Endothelial cell of umbilical vein (primary cell): ENCODE measurements around the gene STH. TPM values are rescaled to one million over a fixed set of nuclear protein-coding genes. Genes with fewer than 3 reads are reported as not detected.

ENCODE experiments used
- BruUV-seq: library from RNA; stranded (reverse); fragments of 400-500 nt; replicated peaks from 2 replicates; lab custom pipeline; 2021; lab: Mats Ljungman, UMichigan
- CTCF ChIA-PET: fragments of 300-600, 350-600 bp; sonication (Branson Sonifier 250); formaldehyde crosslinking; loops from one replicate; lab custom pipeline; 2021; ENCODE audit warnings: antibody characterized with exemption, inconsistent platforms; lab: Charles Lee
- POLR2A ChIA-PET: fragments of 300-600, 350-600 bp; sonication (Branson Sonifier 250); formaldehyde crosslinking; loops from one replicate; lab custom pipeline; 2021; ENCODE audit warnings: antibody characterized with exemption, inconsistent platforms; lab: Charles Lee
- DNase-seq: peaks from one replicate; pipeline ENCODE4 v3.0.0-alpha.2; 2011; ENCODE audit warnings: low read depth, low spot score
- FAIRE-seq: peaks from 2 replicates; lab custom pipeline; 2011; peaks lifted over from hg19 to GRCh38; lab: Jason Lieb, UNC
- H2AFZ ChIP-seq: 2 replicates; pipeline ENCODE4 v1.6.0; 2012; ENCODE audit warnings: low read depth, low read length, control low read depth, inconsistent platforms
- H3K27ac ChIP-seq: 2 replicates; pipeline ENCODE4 v1.5.1; 2011; ENCODE audit warnings: low read depth, mild to moderate bottlenecking, control low read depth, low read length, moderate library complexity; ENCODE audit not compliant: insufficient read depth
- H3K27me3 ChIP-seq, 2 experiments: 2 replicates each; pipeline versions ENCODE4 v1.6.0 to v1.6.1; 2011; ENCODE audit warnings: low read length in 2 of 2, mixed read lengths in 1 of 2; ENCODE audit not compliant: control insufficient read depth in 2 of 2, insufficient read depth in 2 of 2
- H3K36me3 ChIP-seq, 2 experiments: 2 replicates in 1 of 2; 3 replicates in 1 of 2; pipeline ENCODE4 v1.5.1; 2011; ENCODE audit warnings: low read length in 2 of 2, mild to moderate bottlenecking in 1 of 2, moderate library complexity in 1 of 2; ENCODE audit not compliant: control insufficient read depth in 2 of 2, insufficient read depth in 2 of 2; ENCODE audit errors: extremely low read depth in 1 of 2
- H3K4me1 ChIP-seq: 3 replicates; pipeline ENCODE4 v1.5.1; 2011; ENCODE audit warnings: mild to moderate bottlenecking, low read length; ENCODE audit not compliant: control insufficient read depth, insufficient read depth; ENCODE audit errors: extremely low read depth
- H3K4me2 ChIP-seq: 2 replicates; pipeline ENCODE4 v1.6.1; 2011; ENCODE audit warnings: low read length, control low read depth, mixed read lengths; ENCODE audit not compliant: insufficient read depth
- H3K4me3 ChIP-seq, 3 experiments: fragments of 200-600 bp in 1 of 3; sonication (generic), shearing (Covaris generic) in 1 of 3; replicated peaks in 1 of 3; 2 replicates each; pipeline ENCODE4 v1.5.1; 2011 to 2016; ENCODE audit warnings: control low read depth in 3 of 3, low read length in 3 of 3, mild to moderate bottlenecking in 2 of 3, inconsistent platforms in 1 of 3, low read depth in 1 of 3, moderate library complexity in 1 of 3; ENCODE audit not compliant: insufficient read depth in 1 of 3
- H3K79me2 ChIP-seq: 2 replicates; pipeline ENCODE4 v1.6.0; 2012; ENCODE audit warnings: low read length, inconsistent platforms; ENCODE audit not compliant: control insufficient read depth, insufficient read depth
- H3K9ac ChIP-seq: replicated peaks from 2 replicates; pipeline ENCODE3; 2011; ENCODE audit warnings: low read length, control low read depth; ENCODE audit not compliant: insufficient read depth; ENCODE audit errors: extremely low read depth
- H3K9me1 ChIP-seq: replicated peaks from 3 replicates; pipeline ENCODE4 v1.6.0; 2011; ENCODE audit warnings: mild to moderate bottlenecking, low read length; ENCODE audit not compliant: control insufficient read depth, insufficient read depth; ENCODE audit errors: extremely low read depth
- H3K9me3 ChIP-seq: replicated peaks from 2 replicates; pipeline ENCODE4 v1.5.1; 2012; ENCODE audit warnings: low read length, inconsistent platforms; ENCODE audit not compliant: control insufficient read depth, insufficient read depth
- H4K20me1 ChIP-seq: replicated peaks from 2 replicates; pipeline ENCODE3; 2011; ENCODE audit warnings: mild to moderate bottlenecking, low read length; ENCODE audit not compliant: control insufficient read depth, insufficient read depth; ENCODE audit errors: extremely low read depth
- CTCF ChIP-seq, 2 donors: IDR thresholded peaks; 1 replicate in 1 of 2; 2 replicates in 1 of 2; pipeline ENCODE4 v1.5.1; 2011; ENCODE audit warnings: low read length in 2 of 2, mild to moderate bottlenecking in 2 of 2, moderate library complexity in 2 of 2, control low read depth in 1 of 2, inconsistent platforms in 1 of 2, low read depth in 1 of 2; ENCODE audit not compliant: insufficient read depth in 1 of 2; ENCODE audit errors: extremely low read depth in 1 of 2
- EZH2 ChIP-seq: IDR thresholded peaks from 2 replicates; pipeline ENCODE4 v1.6.1; 2012; ENCODE audit warnings: borderline replicate concordance, low read depth, mild to moderate bottlenecking, moderate library complexity, low read length, inconsistent platforms; ENCODE audit not compliant: severe bottlenecking
- FOS ChIP-seq: IDR thresholded peaks from 2 replicates; pipeline ENCODE4 v1.6.1; 2011; ENCODE audit warnings: mild to moderate bottlenecking, low read length, moderate library complexity, borderline replicate concordance; ENCODE audit not compliant: insufficient read depth
- GATA2 ChIP-seq: IDR thresholded peaks from 2 replicates; pipeline ENCODE4 v1.7.0; 2011; ENCODE audit warnings: low read depth, mild to moderate bottlenecking, moderate library complexity, mixed read lengths, low read length; ENCODE audit not compliant: insufficient read length, insufficient read depth
- JUN ChIP-seq: IDR thresholded peaks from 2 replicates; pipeline ENCODE4 v1.6.1; 2011; ENCODE audit warnings: borderline replicate concordance, low read depth; ENCODE audit not compliant: insufficient read length, insufficient read depth
- MYC ChIP-seq: IDR thresholded peaks from one replicate; pipeline ENCODE4 v1.6.1; 2011; ENCODE audit warnings: mild to moderate bottlenecking, low read depth, low read length
- POLR2A ChIP-seq: IDR thresholded peaks from 2 replicates; pipeline ENCODE4 v1.6.1; 2012; ENCODE audit warnings: low read depth, mild to moderate bottlenecking, control low read depth, low read length
- POLR2AphosphoS5 ChIP-seq: IDR thresholded peaks from 2 replicates; pipeline ENCODE4 v1.6.1; 2012; ENCODE audit warnings: low read depth, mild to moderate bottlenecking, control low read depth, low read length, moderate library complexity; ENCODE audit not compliant: insufficient read depth
- dilution Hi-C: fragments of 300-500 bp; cut with MboI; formaldehyde crosslinking; loops from one replicate; pipeline ENCODE4 v1.15.0; 2019; ENCODE audit warnings: low sequenced_read_pairs; ENCODE audit not compliant: extremely low pct_ligation_motif_present
- intact Hi-C: fragments of 100-400 bp; cut with micrococcal nuclease; formaldehyde crosslinking; loops from one replicate; pipeline ENCODE4 v1.10.0; 2022
- polyA plus RNA-seq, 4 experiments: library from polyadenylated mRNA; depleted of rRNA in 3 of 4; stranded (reverse) in 3 of 4; unstranded in 1 of 4; fragments of >200 nt; gene quantifications; 2 replicates each; pipeline versions ENCODE4 v1.2.1 to v1.2.3, GENCODE V29; 2011 to 2012; ENCODE audit warnings: missing spikeins in 1 of 4
- total RNA-seq: library from RNA; stranded (reverse); gene quantifications from 2 replicates; pipeline ENCODE4 v1.2.3, GENCODE V29; 2021
- TF ChIP-seq, protein P1 (sequence below): IDR thresholded peaks from 2 replicates; pipeline ENCODE4 v1.6.1; 2011; ENCODE audit not compliant: insufficient read depth, insufficient read length

The STH gene
- total and polyA plus RNA-seq, 2 donors (not counting 3 experiments of a cell fraction or from before 2014, with no cell fraction given): not detected

- FAIRE-seq: no peak
Measured at GRCh38 chr17:46027048-46027975, 28.3 kb downstream of the STH start.

More at GRCh38 chr17:46027048-46027975, 28.3 kb downstream of the STH start:
- no peaks in the 10 kb centered on the region for H3K9me1 ChIP-seq
- peaks cover 8 to 26% of the 10 kb centered on the region in 2 experiments for H3K36me3 ChIP-seq
- H3K4me1 ChIP-seq: no peaks in the 10 kb centered on the region
- DNase-seq: no peak
- no peak overlapping the region for H3K9ac ChIP-seq
- CTCF ChIA-PET: interaction anchor here (0.7 to 2.0 kb wide), 3 partner anchors 23 to 186 kb away, joined by 3 to 7 read pairs (median 5); partner anchors contain the start of gene KANSL1
- POLR2A ChIA-PET: no interaction called here
- H3K27me3 ChIP-seq: no peaks in the 10 kb centered on the region
- H3K4me3 ChIP-seq: no peak overlapping the region
- BruUV-seq: no TSS peak
- dilution Hi-C loops (no loop called here), intact Hi-C loops (no loop called here)
- H3K4me2 ChIP-seq: no peak overlapping the region
- no peak overlapping the region for H2AFZ ChIP-seq
- no peaks in the 10 kb centered on the region for H3K79me2 ChIP-seq
- no peak overlapping the region for H3K27ac ChIP-seq
- no peaks in the 10 kb centered on the region for H3K9me3 ChIP-seq
- TF ChIP-seq CTCF (IDR thresholded peaks at IDR 0.05; ENCODE audit: extremely low read depth in 1 of 2, insufficient read depth in 1 of 2, low read depth in 1 of 2, low read length in 2 of 2) (no peak), POLR2AphosphoS5 (no peak), MYC (no peak), JUN (no peak), FOS (no peak), GATA2 (no peak), EZH2 (no peak), POLR2A (no peak)
- TF ChIP-seq, protein P1, sequence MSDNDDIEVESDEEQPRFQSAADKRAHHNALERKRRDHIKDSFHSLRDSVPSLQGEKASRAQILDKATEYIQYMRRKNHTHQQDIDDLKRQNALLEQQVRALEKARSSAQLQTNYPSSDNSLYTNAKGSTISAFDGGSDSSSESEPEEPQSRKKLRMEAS: no peak
- no peaks in the 10 kb centered on the region for H4K20me1 ChIP-seq
